GM23338 (cell line): ENCODE results near the gene CANT1. TPM values are rescaled to one million over a fixed set of nuclear protein-coding genes. Genes with fewer than 3 reads are reported as not detected.

Source experiments
- ATAC-seq: fragments of 200-7000 bp; cut with Tn5 transposase; 3 replicates; pipeline ENCODE4 v1.9.1; 2020
- DNase-seq: peaks from one replicate; pipeline ENCODE4 v3.0.0-alpha.2; 2015; ENCODE audit warnings: low spot score
- H2AFZ ChIP-seq: fragments of 200-600 bp; sonication (generic); 2 replicates; pipeline ENCODE4 v1.8.0; 2016; ENCODE audit warnings: antibody characterized with exemption, mild to moderate bottlenecking, moderate library complexity
- H3F3A ChIP-seq: fragments of 200-600 bp; sonication (generic); replicated peaks from 2 replicates; pipeline ENCODE4 v1.8.0; 2017; ENCODE audit warnings: antibody characterized with exemption, mixed run types, low read depth
- H3K27ac ChIP-seq: fragments of 200-600 bp; sonication (generic); 2 replicates; pipeline ENCODE4 v1.6.1; 2016; ENCODE audit warnings: low read depth
- H3K27me3 ChIP-seq: fragments of 200-600 bp; sonication (generic); 2 replicates; pipeline ENCODE4 v1.8.0; 2016; ENCODE audit warnings: mild to moderate bottlenecking, mixed run types, moderate library complexity; ENCODE audit not compliant: insufficient read depth
- H3K36me3 ChIP-seq: fragments of 200-600 bp; sonication (generic); 2 replicates; pipeline ENCODE4 v1.8.0; 2016; ENCODE audit warnings: mild to moderate bottlenecking; ENCODE audit not compliant: insufficient read depth
- H3K4me1 ChIP-seq: fragments of 200-600 bp; sonication (generic); 2 replicates; pipeline ENCODE4 v1.8.0; 2016; ENCODE audit warnings: mild to moderate bottlenecking, moderate library complexity; ENCODE audit not compliant: insufficient read depth
- H3K4me2 ChIP-seq: fragments of 200-600 bp; sonication (generic); 2 replicates; pipeline ENCODE4 v1.7.1; 2017; ENCODE audit warnings: mixed run types
- H3K4me3 ChIP-seq: fragments of 200-600 bp; sonication (generic); 2 replicates; pipeline ENCODE4 v1.6.1; 2016; ENCODE audit warnings: mixed run types
- H3K79me2 ChIP-seq: fragments of 200-600 bp; sonication (generic); replicated peaks from 2 replicates; pipeline ENCODE4 v1.8.0; 2017; ENCODE audit warnings: mild to moderate bottlenecking; ENCODE audit not compliant: insufficient read depth
- H3K9me2 ChIP-seq: fragments of 200-600 bp; sonication (generic); 2 replicates; pipeline ENCODE4 v1.8.0; 2017; ENCODE audit not compliant: insufficient read depth
- H4K20me1 ChIP-seq: fragments of 200-600 bp; sonication (generic); replicated peaks from 2 replicates; pipeline ENCODE4 v1.8.0; 2017; ENCODE audit warnings: mild to moderate bottlenecking; ENCODE audit not compliant: insufficient read depth
- H3K27ac Mint-ChIP-seq: 2 replicates; pipeline ENCODE4 v1.8.0; 2020; ENCODE audit warnings: inconsistent platforms, mild to moderate bottlenecking, moderate library complexity, mixed read lengths
- H3K27me3 Mint-ChIP-seq: 3 replicates; pipeline ENCODE4 v1.8.0; 2022; ENCODE audit warnings: low read depth, mild to moderate bottlenecking, moderate library complexity, mixed read lengths, inconsistent platforms; ENCODE audit not compliant: insufficient read depth, poor library complexity
- H3K36me3 Mint-ChIP-seq: 3 replicates; pipeline ENCODE4 v1.8.0; 2021; ENCODE audit warnings: low read depth, mild to moderate bottlenecking, inconsistent platforms, moderate library complexity, mixed read lengths
- H3K4me1 Mint-ChIP-seq: 3 replicates; pipeline ENCODE4 v1.8.0; 2020; ENCODE audit warnings: mild to moderate bottlenecking, inconsistent platforms, mixed read lengths
- H3K4me3 Mint-ChIP-seq: 3 replicates; pipeline ENCODE4 v1.8.0; 2021; ENCODE audit warnings: moderate library complexity, mild to moderate bottlenecking, inconsistent platforms, mixed read lengths
- H3K9me3 Mint-ChIP-seq: 3 replicates; pipeline ENCODE4 v1.8.0; 2020; ENCODE audit warnings: moderate library complexity, mild to moderate bottlenecking, inconsistent platforms, mixed read lengths
- CREB1 ChIP-seq: fragments of 250-450 bp; sonication (Bioruptor Pico); IDR thresholded peaks from 2 replicates; pipeline ENCODE4 v1.5.0; 2020; ENCODE audit warnings: low read depth, mild to moderate bottlenecking, moderate library complexity
- EZH2 ChIP-seq: fragments of 200-600 bp; sonication (generic); IDR thresholded peaks from one replicate; pipeline ENCODE4 v1.8.0; 2017; ENCODE audit warnings: antibody characterized with exemption, mild to moderate bottlenecking, low read depth; ENCODE audit not compliant: unreplicated experiment
- JUNB ChIP-seq: IDR thresholded peaks from one replicate; pipeline ENCODE4 v1.6.1; 2016; ENCODE audit warnings: antibody characterized with exemption; ENCODE audit not compliant: unreplicated experiment
- NANOG ChIP-seq: IDR thresholded peaks from 2 replicates; pipeline ENCODE4 v1.6.1; 2016; ENCODE audit warnings: antibody characterized with exemption, borderline replicate concordance
- STAT1 ChIP-seq: IDR thresholded peaks from one replicate; pipeline ENCODE4 v1.6.1; 2016; ENCODE audit warnings: antibody characterized with exemption; ENCODE audit not compliant: unreplicated experiment
- polyA plus RNA-seq: library from polyadenylated mRNA; unstranded; fragments of >200 nt; fragmentation: Nextera tagmentation; extraction: Ambion mirVana; gene quantifications from 2 replicates; pipeline ENCODE4 v1.2.1, GENCODE V29; 2016
- total RNA-seq: library from RNA; depleted of rRNA; stranded (reverse); fragments of >200 nt; shearing (Covaris generic); gene quantifications from 2 replicates; pipeline ENCODE4 v1.2.3, GENCODE V29; 2014
- TF ChIP-seq, protein P1 (sequence below): IDR thresholded peaks from 2 replicates; pipeline ENCODE4 v1.6.1; 2016; ENCODE audit warnings: antibody characterized with exemption
- TF ChIP-seq, protein P2 (sequence below): fragments of 250-450 bp; sonication (Bioruptor Pico); IDR thresholded peaks from 2 replicates; pipeline ENCODE4 v1.5.0; 2020; ENCODE audit warnings: mild to moderate bottlenecking, moderate library complexity
- TF ChIP-seq, protein P3 (sequence below), 2 experiments: fragments of 200-600 bp in 1 of 2; sonication (generic) in 1 of 2; conservative IDR thresholded peaks; 2 replicates each; pipeline versions ENCODE4 v1.5.1 to v1.6.1; 2016 to 2017; ENCODE audit warnings: antibody characterized with exemption in 2 of 2, low read depth in 2 of 2, mild to moderate bottlenecking in 2 of 2, moderate library complexity in 1 of 2

The CANT1 gene
- total and polyA plus RNA-seq, 2 experiments from 2014 or later = 5.9 to 38.8 TPM

DNA sequence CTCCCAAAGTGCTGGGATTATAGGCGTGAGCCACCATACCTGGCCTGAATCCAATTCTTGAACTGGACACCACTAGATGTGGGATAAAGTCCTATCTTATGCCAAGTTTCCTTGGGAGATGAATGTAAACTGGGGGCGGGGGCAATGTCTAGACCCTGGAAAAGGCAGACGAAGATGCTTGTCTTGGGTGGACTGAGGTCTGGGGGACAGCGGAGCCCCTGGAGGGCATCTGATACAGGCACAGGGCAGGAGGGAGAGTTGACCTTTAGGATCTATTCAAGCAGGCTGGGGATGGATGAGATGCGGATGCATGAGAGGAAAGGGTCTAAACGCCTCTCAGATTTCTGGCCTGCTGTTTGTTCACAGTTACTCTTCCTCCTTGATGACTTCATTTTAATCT, 26.1 kb upstream of the CANT1 start:
- no peak overlapping the region for H3K4me2 ChIP-seq
- H3K4me3 Mint-ChIP-seq = no peak overlapping the region
- ATAC-seq (no peak), DNase-seq (no peak)
- no peaks in the 10 kb centered on the region for H3K36me3 Mint-ChIP-seq
- no peaks in the 10 kb centered on the region for H3K9me2 ChIP-seq
- H3K36me3 ChIP-seq = no peaks in the 10 kb centered on the region
- H3K4me3 ChIP-seq = no peak overlapping the region
- no peaks in the 10 kb centered on the region for H4K20me1 ChIP-seq
- H3K4me1 ChIP-seq = no peaks in the 10 kb centered on the region
- peaks cover 5% of the 10 kb centered on the region for H3K4me1 Mint-ChIP-seq
- H2AFZ ChIP-seq = no peak overlapping the region
- no peaks in the 10 kb centered on the region for H3K9me3 Mint-ChIP-seq
- no peak overlapping the region for H3K27ac Mint-ChIP-seq
- no peaks in the 10 kb centered on the region for H3K79me2 ChIP-seq
- no peaks in the 10 kb centered on the region for H3K27me3 ChIP-seq
- no peak overlapping the region for H3K27ac ChIP-seq
- H3F3A ChIP-seq = no peaks in the 10 kb centered on the region
- peaks cover 8% of the 10 kb centered on the region for H3K27me3 Mint-ChIP-seq
- TF ChIP-seq EZH2 (no peak), CREB1 (no peak)

- no peaks in the 10 kb centered on the region for H3K36me3 Mint-ChIP-seq
- no peak for DNase-seq
- Histone ChIP-seq H3F3A (no peaks in the 10 kb centered on the region), H3K9me2 (no peaks in the 10 kb centered on the region), H2AFZ (no peak overlapping the region), H3K4me3 (no peak overlapping the region), H3K27ac (no peak overlapping the region), H3K36me3 (no peaks in the 10 kb centered on the region), H4K20me1 (no peaks in the 10 kb centered on the region), H3K79me2 (no peaks in the 10 kb centered on the region), H3K4me1 (no peaks in the 10 kb centered on the region), H3K4me2 (no peak overlapping the region), H3K27me3 (no peaks in the 10 kb centered on the region)
- H3K4me1 Mint-ChIP-seq = peaks cover 5% of the 10 kb centered on the region
- H3K27me3 Mint-ChIP-seq = peaks cover 12% of the 10 kb centered on the region
- H3K9me3 Mint-ChIP-seq = no peaks in the 10 kb centered on the region
- no peak overlapping the region for H3K27ac Mint-ChIP-seq
- no peak overlapping the region for H3K4me3 Mint-ChIP-seq
- no peak for ATAC-seq
- TF ChIP-seq JUNB (no peak), STAT1 (no peak), NANOG (no peak)
- TF ChIP-seq, protein P1, sequence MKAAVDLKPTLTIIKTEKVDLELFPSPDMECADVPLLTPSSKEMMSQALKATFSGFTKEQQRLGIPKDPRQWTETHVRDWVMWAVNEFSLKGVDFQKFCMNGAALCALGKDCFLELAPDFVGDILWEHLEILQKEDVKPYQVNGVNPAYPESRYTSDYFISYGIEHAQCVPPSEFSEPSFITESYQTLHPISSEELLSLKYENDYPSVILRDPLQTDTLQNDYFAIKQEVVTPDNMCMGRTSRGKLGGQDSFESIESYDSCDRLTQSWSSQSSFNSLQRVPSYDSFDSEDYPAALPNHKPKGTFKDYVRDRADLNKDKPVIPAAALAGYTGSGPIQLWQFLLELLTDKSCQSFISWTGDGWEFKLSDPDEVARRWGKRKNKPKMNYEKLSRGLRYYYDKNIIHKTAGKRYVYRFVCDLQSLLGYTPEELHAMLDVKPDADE = no peak
- TF ChIP-seq, protein P2, sequence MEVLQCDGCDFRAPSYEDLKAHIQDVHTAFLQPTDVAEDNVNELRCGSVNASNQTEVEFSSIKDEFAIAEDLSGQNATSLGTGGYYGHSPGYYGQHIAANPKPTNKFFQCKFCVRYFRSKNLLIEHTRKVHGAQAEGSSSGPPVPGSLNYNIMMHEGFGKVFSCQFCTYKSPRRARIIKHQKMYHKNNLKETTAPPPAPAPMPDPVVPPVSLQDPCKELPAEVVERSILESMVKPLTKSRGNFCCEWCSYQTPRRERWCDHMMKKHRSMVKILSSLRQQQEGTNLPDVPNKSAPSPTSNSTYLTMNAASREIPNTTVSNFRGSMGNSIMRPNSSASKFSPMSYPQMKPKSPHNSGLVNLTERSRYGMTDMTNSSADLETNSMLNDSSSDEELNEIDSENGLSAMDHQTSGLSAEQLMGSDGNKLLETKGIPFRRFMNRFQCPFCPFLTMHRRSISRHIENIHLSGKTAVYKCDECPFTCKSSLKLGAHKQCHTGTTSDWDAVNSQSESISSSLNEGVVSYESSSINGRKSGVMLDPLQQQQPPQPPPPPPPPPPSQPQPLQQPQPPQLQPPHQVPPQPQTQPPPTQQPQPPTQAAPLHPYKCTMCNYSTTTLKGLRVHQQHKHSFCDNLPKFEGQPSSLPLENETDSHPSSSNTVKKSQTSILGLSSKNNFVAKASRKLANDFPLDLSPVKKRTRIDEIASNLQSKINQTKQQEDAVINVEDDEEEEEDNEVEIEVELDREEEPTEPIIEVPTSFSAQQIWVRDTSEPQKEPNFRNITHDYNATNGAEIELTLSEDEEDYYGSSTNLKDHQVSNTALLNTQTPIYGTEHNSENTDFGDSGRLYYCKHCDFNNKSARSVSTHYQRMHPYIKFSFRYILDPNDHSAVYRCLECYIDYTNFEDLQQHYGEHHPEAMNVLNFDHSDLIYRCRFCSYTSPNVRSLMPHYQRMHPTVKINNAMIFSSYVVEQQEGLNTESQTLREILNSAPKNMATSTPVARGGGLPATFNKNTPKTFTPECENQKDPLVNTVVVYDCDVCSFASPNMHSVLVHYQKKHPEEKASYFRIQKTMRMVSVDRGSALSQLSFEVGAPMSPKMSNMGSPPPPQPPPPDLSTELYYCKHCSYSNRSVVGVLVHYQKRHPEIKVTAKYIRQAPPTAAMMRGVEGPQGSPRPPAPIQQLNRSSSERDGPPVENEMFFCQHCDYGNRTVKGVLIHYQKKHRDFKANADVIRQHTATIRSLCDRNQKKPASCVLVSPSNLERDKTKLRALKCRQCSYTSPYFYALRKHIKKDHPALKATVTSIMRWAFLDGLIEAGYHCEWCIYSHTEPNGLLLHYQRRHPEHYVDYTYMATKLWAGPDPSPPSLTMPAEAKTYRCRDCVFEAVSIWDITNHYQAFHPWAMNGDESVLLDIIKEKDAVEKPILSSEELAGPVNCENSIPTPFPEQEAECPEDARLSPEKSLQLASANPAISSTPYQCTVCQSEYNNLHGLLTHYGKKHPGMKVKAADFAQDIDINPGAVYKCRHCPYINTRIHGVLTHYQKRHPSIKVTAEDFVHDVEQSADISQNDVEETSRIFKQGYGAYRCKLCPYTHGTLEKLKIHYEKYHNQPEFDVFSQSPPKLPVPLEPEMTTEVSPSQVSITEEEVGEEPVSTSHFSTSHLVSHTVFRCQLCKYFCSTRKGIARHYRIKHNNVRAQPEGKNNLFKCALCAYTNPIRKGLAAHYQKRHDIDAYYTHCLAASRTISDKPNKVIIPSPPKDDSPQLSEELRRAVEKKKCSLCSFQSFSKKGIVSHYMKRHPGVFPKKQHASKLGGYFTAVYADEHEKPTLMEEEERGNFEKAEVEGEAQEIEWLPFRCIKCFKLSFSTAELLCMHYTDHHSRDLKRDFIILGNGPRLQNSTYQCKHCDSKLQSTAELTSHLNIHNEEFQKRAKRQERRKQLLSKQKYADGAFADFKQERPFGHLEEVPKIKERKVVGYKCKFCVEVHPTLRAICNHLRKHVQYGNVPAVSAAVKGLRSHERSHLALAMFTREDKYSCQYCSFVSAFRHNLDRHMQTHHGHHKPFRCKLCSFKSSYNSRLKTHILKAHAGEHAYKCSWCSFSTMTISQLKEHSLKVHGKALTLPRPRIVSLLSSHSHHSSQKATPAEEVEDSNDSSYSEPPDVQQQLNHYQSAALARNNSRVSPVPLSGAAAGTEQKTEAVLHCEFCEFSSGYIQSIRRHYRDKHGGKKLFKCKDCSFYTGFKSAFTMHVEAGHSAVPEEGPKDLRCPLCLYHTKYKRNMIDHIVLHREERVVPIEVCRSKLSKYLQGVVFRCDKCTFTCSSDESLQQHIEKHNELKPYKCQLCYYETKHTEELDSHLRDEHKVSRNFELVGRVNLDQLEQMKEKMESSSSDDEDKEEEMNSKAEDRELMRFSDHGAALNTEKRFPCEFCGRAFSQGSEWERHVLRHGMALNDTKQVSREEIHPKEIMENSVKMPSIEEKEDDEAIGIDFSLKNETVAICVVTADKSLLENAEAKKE (CRISPR knock-in tag) = no peak
- TF ChIP-seq, protein P3, sequence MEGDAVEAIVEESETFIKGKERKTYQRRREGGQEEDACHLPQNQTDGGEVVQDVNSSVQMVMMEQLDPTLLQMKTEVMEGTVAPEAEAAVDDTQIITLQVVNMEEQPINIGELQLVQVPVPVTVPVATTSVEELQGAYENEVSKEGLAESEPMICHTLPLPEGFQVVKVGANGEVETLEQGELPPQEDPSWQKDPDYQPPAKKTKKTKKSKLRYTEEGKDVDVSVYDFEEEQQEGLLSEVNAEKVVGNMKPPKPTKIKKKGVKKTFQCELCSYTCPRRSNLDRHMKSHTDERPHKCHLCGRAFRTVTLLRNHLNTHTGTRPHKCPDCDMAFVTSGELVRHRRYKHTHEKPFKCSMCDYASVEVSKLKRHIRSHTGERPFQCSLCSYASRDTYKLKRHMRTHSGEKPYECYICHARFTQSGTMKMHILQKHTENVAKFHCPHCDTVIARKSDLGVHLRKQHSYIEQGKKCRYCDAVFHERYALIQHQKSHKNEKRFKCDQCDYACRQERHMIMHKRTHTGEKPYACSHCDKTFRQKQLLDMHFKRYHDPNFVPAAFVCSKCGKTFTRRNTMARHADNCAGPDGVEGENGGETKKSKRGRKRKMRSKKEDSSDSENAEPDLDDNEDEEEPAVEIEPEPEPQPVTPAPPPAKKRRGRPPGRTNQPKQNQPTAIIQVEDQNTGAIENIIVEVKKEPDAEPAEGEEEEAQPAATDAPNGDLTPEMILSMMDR (conservative IDR thresholded peaks at IDR 0.05; ENCODE audit: low read depth in 2 of 2) = no peak
Observed at GRCh38 chr17:79034931-79035485, 25.4 kb upstream of the CANT1 start.
